Common myeloid progenitor, CD34-positive (primary cell): ENCODE measurements around the gene PRDM8.

Experiments
- CTCF ChIA-PET: fragments of 350-600 bp; sonication (Branson Sonifier 250); formaldehyde crosslinking; loops from one replicate; lab custom pipeline; 2021; ENCODE audit warnings: antibody characterized with exemption; lab: Charles Lee
- POLR2A ChIA-PET: fragments of 350-600 bp; sonication (Branson Sonifier 250); formaldehyde crosslinking; loops from one replicate; lab custom pipeline; 2021; ENCODE audit warnings: antibody characterized with exemption; lab: Charles Lee
- DNase-seq, 3 donors: peaks; one replicate each; pipeline versions ENCODE4 v3.0.0 to v3.0.0-alpha.2; 2013
- H3K27ac ChIP-seq, 2 experiments: 1 replicate in 1 of 2; 2 replicates in 1 of 2; pipeline ENCODE4 v1.7.0; 2013; ENCODE audit warnings: inconsistent platforms in 2 of 2, low read length in 2 of 2, mild to moderate bottlenecking in 2 of 2, low read depth in 1 of 2, moderate library complexity in 1 of 2; ENCODE audit not compliant: severe bottlenecking in 2 of 2, insufficient read depth in 1 of 2, poor library complexity in 1 of 2
- H3K27me3 ChIP-seq, 5 experiments: replicated peaks in 2 of 5; 1 replicate in 3 of 5; 2 replicates in 2 of 5; pipeline versions ENCODE4 v1.6.1 to v1.7.0; 2013; ENCODE audit warnings: low read length in 4 of 5, mild to moderate bottlenecking in 2 of 5, moderate library complexity in 2 of 5, inconsistent platforms in 1 of 5; ENCODE audit not compliant: insufficient read depth in 5 of 5, control insufficient read depth in 4 of 5
- H3K36me3 ChIP-seq, 4 experiments: 1 replicate in 2 of 4; 2 replicates in 2 of 4; pipeline versions ENCODE4 v1.6.1 to v1.7.0; 2013; ENCODE audit warnings: low read length in 3 of 4, control low read depth in 1 of 4, mild to moderate bottlenecking in 1 of 4; ENCODE audit not compliant: control insufficient read depth in 4 of 4, insufficient read depth in 4 of 4
- H3K4me1 ChIP-seq, 4 experiments: 1 replicate in 3 of 4; 2 replicates in 1 of 4; pipeline versions ENCODE4 v1.6.1 to v1.7.1; 2013; ENCODE audit warnings: low read length in 3 of 4, mild to moderate bottlenecking in 3 of 4, control low read depth in 1 of 4, inconsistent platforms in 1 of 4, moderate library complexity in 1 of 4; ENCODE audit not compliant: control insufficient read depth in 4 of 4, insufficient read depth in 4 of 4; ENCODE audit errors: control extremely low read depth in 1 of 4
- H3K4me3 ChIP-seq, 7 experiments: 1 replicate in 4 of 7; 2 replicates in 3 of 7; pipeline versions ENCODE4 v1.5.1 to v1.7.0; 2013; ENCODE audit warnings: mild to moderate bottlenecking in 7 of 7, low read length in 6 of 7, moderate library complexity in 6 of 7, inconsistent platforms in 2 of 7, low read depth in 2 of 7, control low read depth in 1 of 7; ENCODE audit not compliant: insufficient read depth in 4 of 7, control insufficient read depth in 1 of 7; ENCODE audit errors: extremely low read depth in 1 of 7
- H3K9me3 ChIP-seq, 5 experiments: 1 replicate in 4 of 5; 2 replicates in 1 of 5; pipeline versions ENCODE4 v1.6.1 to v1.7.1; 2013; ENCODE audit warnings: low read length in 4 of 5, mild to moderate bottlenecking in 2 of 5, inconsistent platforms in 1 of 5, low read depth in 1 of 5, moderate library complexity in 1 of 5; ENCODE audit not compliant: control insufficient read depth in 4 of 5, insufficient read depth in 2 of 5; ENCODE audit errors: control extremely low read depth in 1 of 5
- WGBS: methylation state at CpG from one replicate; pipeline ENCODE4 v1.1.5; 2013; ENCODE audit not compliant: insufficient coverage; 5-methylcytosine and 5-hydroxymethylcytosine counted together

PRDM8 gene

GRCh38 chr4:80229590-80229989 lies 32.3 kb downstream of the PRDM8 start:
- CTCF ChIA-PET = interaction anchor here (1.1 kb wide), 1 partner anchor 9 kb away, joined by 3 read pairs; no protein-coding TSS in a partner anchor
- no peaks in the 10 kb centered on the region for H3K27me3 ChIP-seq
- no peaks in the 10 kb centered on the region for H3K36me3 ChIP-seq
- no peak overlapping the region for H3K4me3 ChIP-seq
- H3K4me1 ChIP-seq = no peaks in the 10 kb centered on the region
- POLR2A ChIA-PET = no interaction called here
- 100% methylated on average over 1 of the region's 2 CpGs for WGBS
- no peaks in the 10 kb centered on the region for H3K9me3 ChIP-seq
- DNase-seq = no peak
- no peak overlapping the region for H3K27ac ChIP-seq

- H3K4me1 ChIP-seq = no peaks in the 10 kb centered on the region
- WGBS = 57% methylated on average over 2 of the region's 5 CpGs
- H3K9me3 ChIP-seq = no peaks in the 10 kb centered on the region
- no peak overlapping the region for H3K4me3 ChIP-seq
- POLR2A ChIA-PET = no interaction called here
- CTCF ChIA-PET = interaction anchor here (2.8 kb wide), 1 partner anchor 11 kb away, joined by 14 read pairs; no protein-coding TSS in a partner anchor
- DNase-seq = no peak
- H3K27ac ChIP-seq = no peak overlapping the region
- no peaks in the 10 kb centered on the region for H3K36me3 ChIP-seq
- no peaks in the 10 kb centered on the region for H3K27me3 ChIP-seq
Observed at GRCh38 chr4:80231180-80231579, 33.9 kb downstream of the PRDM8 start.

GRCh38 chr4:80232707-80233370 lies 35.5 kb downstream of the PRDM8 start:
- CTCF ChIA-PET = interaction anchor here (0.8 to 2.8 kb wide), 2 partner anchors 10 to 12 kb away, joined by 3 to 14 read pairs; no protein-coding TSS in a partner anchor
- Histone ChIP-seq H3K9me3 (no peaks in the 10 kb centered on the region), H3K27me3 (no peaks in the 10 kb centered on the region), H3K27ac (no peak overlapping the region), H3K36me3 (no peaks in the 10 kb centered on the region), H3K4me1 (no peaks in the 10 kb centered on the region), H3K4me3 (no peak overlapping the region)
- POLR2A ChIA-PET = no interaction called here
- no CpG with 5 or more reads among the region's 2 CpGs for WGBS
- no peak for DNase-seq

GRCh38 chr4:80233390-80233789 lies 36.1 kb downstream of the PRDM8 start:
- no peaks in the 10 kb centered on the region for H3K27me3 ChIP-seq
- WGBS = 100% methylated on average over 1 of the region's 4 CpGs
- H3K9me3 ChIP-seq = no peaks in the 10 kb centered on the region
- H3K4me3 ChIP-seq = no peak overlapping the region
- H3K4me1 ChIP-seq = no peaks in the 10 kb centered on the region
- ChIA-PET POLR2A (no interaction called here), CTCF (no interaction called here)
- no peaks in the 10 kb centered on the region for H3K36me3 ChIP-seq
- DNase-seq = no peak
- no peak overlapping the region for H3K27ac ChIP-seq

GRCh38 chr4:80235451-80235850 lies 38.1 kb downstream of the PRDM8 start:
- Histone ChIP-seq H3K9me3 (no peaks in the 10 kb centered on the region), H3K36me3 (no peaks in the 10 kb centered on the region), H3K4me3 (no peak overlapping the region), H3K4me1 (no peaks in the 10 kb centered on the region), H3K27me3 (no peaks in the 10 kb centered on the region), H3K27ac (no peak overlapping the region)
- WGBS = 100% methylated on average over 1 of the region's 1 CpG
- POLR2A ChIA-PET = no interaction called here
- CTCF ChIA-PET = interaction anchor here (0.8 kb wide), 1 partner anchor 14 kb away, joined by 3 read pairs; no protein-coding TSS in a partner anchor
- no peak for DNase-seq

- ChIA-PET CTCF (no interaction called here), POLR2A (no interaction called here)
- Histone ChIP-seq H3K27me3 (no peaks in the 10 kb centered on the region), H3K4me3 (no peak overlapping the region), H3K4me1 (no peaks in the 10 kb centered on the region), H3K36me3 (no peaks in the 10 kb centered on the region), H3K27ac (no peak overlapping the region), H3K9me3 (no peaks in the 10 kb centered on the region)
- 98% methylated on average over 6 of the region's 6 CpGs for WGBS
- no peak for DNase-seq
Observed at GRCh38 chr4:80237992-80238391, 40.7 kb downstream of the PRDM8 start.

GRCh38 chr4:80239480-80240150 lies 42.3 kb downstream of the PRDM8 start:
- H3K27me3 ChIP-seq = no peaks in the 10 kb centered on the region
- 100% methylated on average over 3 of the region's 3 CpGs for WGBS
- DNase-seq = no peak

More at GRCh38 chr4:80239480-80240150, 42.3 kb downstream of the PRDM8 start:
- H3K9me3 ChIP-seq = no peaks in the 10 kb centered on the region
- ChIA-PET CTCF (interaction anchor here (1.3 kb wide), 1 partner anchor 24 kb away, joined by 3 read pairs; no protein-coding TSS in a partner anchor), POLR2A (no interaction called here)
- H3K4me1 ChIP-seq = no peaks in the 10 kb centered on the region
- H3K4me3 ChIP-seq = no peak overlapping the region
- H3K27ac ChIP-seq = no peak overlapping the region
- H3K36me3 ChIP-seq = no peaks in the 10 kb centered on the region
